ENCODE results near the gene PLET1.

PLET1 gene

DNA sequence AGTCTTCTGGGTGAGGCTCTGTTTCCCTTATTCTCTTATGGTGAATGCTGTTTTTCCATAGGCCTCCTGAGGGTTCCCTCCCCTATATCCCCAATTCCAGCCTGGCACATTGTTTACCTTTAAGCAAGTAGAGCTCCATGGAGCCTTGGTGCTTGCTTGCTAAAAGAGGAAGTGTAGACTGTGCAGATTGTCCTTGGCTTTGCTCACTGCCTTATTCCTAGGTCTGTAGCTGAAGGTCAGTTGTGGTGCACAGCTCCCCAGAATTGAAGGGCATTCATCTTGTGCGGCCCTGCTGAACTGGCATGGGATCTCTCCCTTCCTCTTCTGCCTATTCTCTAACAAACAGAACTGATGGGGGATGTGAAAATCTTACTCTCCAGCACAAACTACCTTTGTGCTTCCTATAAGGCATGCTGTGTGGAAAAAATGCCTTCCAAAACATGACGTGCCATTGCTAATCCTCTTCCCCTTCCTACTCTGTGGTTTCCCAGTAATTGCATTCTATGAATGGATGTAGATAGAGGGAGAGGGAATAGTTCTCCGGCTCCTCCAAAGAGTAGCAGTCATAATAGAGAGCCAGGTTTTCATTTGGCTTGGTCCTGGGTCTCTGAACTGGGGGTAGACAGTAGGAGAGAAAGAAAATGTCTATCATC lies 34.2 kb upstream of the PLET1 start:
- Histone ChIP-seq H3K27ac (ENCODE audit: low read depth, low read length, poor library complexity, severe bottlenecking) (no peak overlapping the region), H4K20me1 (ENCODE audit: insufficient read depth, low read length) (no peaks in the 10 kb centered on the region)

GRCh38 chr11:112293614-112294013 lies 33.0 kb upstream of the PLET1 start:
- TF ChIP-seq CTCF (IDR thresholded peaks at IDR 0.05; ENCODE audit: low read length) (no peak), EZH2 (IDR thresholded peaks at IDR 0.05; ENCODE audit: borderline replicate concordance, low read length) (no peak)
- no peak overlapping the region for H2AFZ ChIP-seq (ENCODE audit: low read length)
- H3K9me2 ChIP-seq (ENCODE audit: low read depth, low read length) = no peaks in the 10 kb centered on the region
- H3K4me3 ChIP-seq (ENCODE audit: low read depth, low read length, poor library complexity, severe bottlenecking) = no peak overlapping the region
- no peaks in the 10 kb centered on the region for H3K9me3 ChIP-seq (ENCODE audit: low read length)
- no peak overlapping the region for H3K4me2 ChIP-seq (ENCODE audit: low read length)
- H3K27ac ChIP-seq (ENCODE audit: low read depth, low read length, poor library complexity, severe bottlenecking) = no peak overlapping the region
- H3K9ac ChIP-seq (ENCODE audit: low read length) = no peak overlapping the region
- H3K36me3 ChIP-seq (ENCODE audit: insufficient read depth, low read length) = no peaks in the 10 kb centered on the region
- no peaks in the 10 kb centered on the region; the same call in 1 of the 2 replicates for H3K27me3 ChIP-seq (ENCODE audit: insufficient read depth, low read length)
- H3F3A ChIP-seq (ENCODE audit: insufficient read depth, low read length) = no peaks in the 10 kb centered on the region
- no peaks in the 10 kb centered on the region for H4K20me1 ChIP-seq (ENCODE audit: insufficient read depth, low read length)
- H3K4me1 ChIP-seq (ENCODE audit: insufficient read depth, low read length, severe bottlenecking) = peaks cover 10% of the 10 kb centered on the region
- no peaks in the 10 kb centered on the region for H3K79me2 ChIP-seq (ENCODE audit: insufficient read depth, low read length)

More for the DNA sequence above, 34.2 kb upstream of the PLET1 start:
- H3K36me3 ChIP-seq (ENCODE audit: insufficient read depth, low read length) = no peaks in the 10 kb centered on the region
- H2AFZ ChIP-seq (ENCODE audit: low read length) = no peak overlapping the region
- no peaks in the 10 kb centered on the region for H3K79me2 ChIP-seq (ENCODE audit: insufficient read depth, low read length)
- TF ChIP-seq EZH2 (IDR thresholded peaks at IDR 0.05; ENCODE audit: borderline replicate concordance, low read length) (no peak), CTCF (IDR thresholded peaks at IDR 0.05; ENCODE audit: low read length) (no peak)
- peaks cover 5% of the 10 kb centered on the region for H3K4me1 ChIP-seq (ENCODE audit: insufficient read depth, low read length, severe bottlenecking)
- no peaks in the 10 kb centered on the region for H3K9me3 ChIP-seq (ENCODE audit: low read length)
- no peak overlapping the region for H3K9ac ChIP-seq (ENCODE audit: low read length)
- H3K4me2 ChIP-seq (ENCODE audit: low read length) = no peak overlapping the region
- H3K27me3 ChIP-seq (ENCODE audit: insufficient read depth, low read length) = no peaks in the 10 kb centered on the region; the same call in 1 of the 2 replicates
- H3F3A ChIP-seq (ENCODE audit: insufficient read depth, low read length) = no peaks in the 10 kb centered on the region
- H3K4me3 ChIP-seq (ENCODE audit: low read depth, low read length, poor library complexity, severe bottlenecking) = no peak overlapping the region
- no peaks in the 10 kb centered on the region for H3K9me2 ChIP-seq (ENCODE audit: low read depth, low read length)

DNA sequence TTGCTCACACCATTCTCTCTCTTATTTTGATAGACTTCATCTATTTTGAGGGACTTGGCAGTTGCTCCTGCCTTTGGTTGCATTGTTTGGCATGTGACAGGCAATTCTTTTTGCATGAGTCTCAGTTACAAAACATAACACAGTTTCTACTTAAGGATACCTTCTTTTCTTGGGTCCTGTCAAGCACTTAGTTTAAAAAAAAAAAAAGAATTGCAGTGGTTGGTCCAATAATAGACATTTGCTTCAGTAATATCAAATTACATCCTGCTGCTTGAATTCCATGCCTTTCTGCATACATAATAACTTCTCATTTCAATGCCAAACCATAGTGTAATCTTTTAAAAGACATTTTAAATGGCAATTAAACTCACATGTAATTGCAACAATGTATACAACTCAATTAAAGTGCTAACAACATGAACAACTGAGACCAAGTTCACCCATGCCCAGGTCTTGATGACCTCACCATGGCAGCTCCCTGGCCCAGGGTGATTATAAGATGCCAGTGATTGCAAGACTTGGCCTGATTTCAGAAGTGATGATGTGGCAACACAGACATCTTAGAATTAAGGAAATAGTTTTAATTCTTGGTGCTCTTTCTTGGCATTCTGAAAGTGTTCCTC lies 32.2 kb upstream of the PLET1 start:
- no peak for TF ChIP-seq CTCF (IDR thresholded peaks at IDR 0.05; ENCODE audit: low read length)
- H3K9me3 ChIP-seq (ENCODE audit: low read length) = no peaks in the 10 kb centered on the region
- no peak overlapping the region for H3K27ac ChIP-seq (ENCODE audit: low read depth, low read length, poor library complexity, severe bottlenecking)
- H3K36me3 ChIP-seq (ENCODE audit: insufficient read depth, low read length) = no peaks in the 10 kb centered on the region
- no peak overlapping the region for H2AFZ ChIP-seq (ENCODE audit: low read length)
- no peak overlapping the region for H3K9ac ChIP-seq (ENCODE audit: low read length)
- H3K4me2 ChIP-seq (ENCODE audit: low read length) = no peak overlapping the region
- H4K20me1 ChIP-seq (ENCODE audit: insufficient read depth, low read length) = no peaks in the 10 kb centered on the region
- H3K4me1 ChIP-seq (ENCODE audit: insufficient read depth, low read length, severe bottlenecking) = peaks cover 10% of the 10 kb centered on the region
- no peak overlapping the region for H3K4me3 ChIP-seq (ENCODE audit: low read depth, low read length, poor library complexity, severe bottlenecking)
- H3K9me2 ChIP-seq (ENCODE audit: low read depth, low read length) = no peaks in the 10 kb centered on the region
- no peaks in the 10 kb centered on the region; the same call in 1 of the 2 replicates for H3K27me3 ChIP-seq (ENCODE audit: insufficient read depth, low read length)
- H3F3A ChIP-seq (ENCODE audit: insufficient read depth, low read length) = no peaks in the 10 kb centered on the region
- H3K79me2 ChIP-seq (ENCODE audit: insufficient read depth, low read length) = no peaks in the 10 kb centered on the region
